ENCODE results near the gene WFIKKN1. TPM values are rescaled to one million over a fixed set of nuclear protein-coding genes. Genes with fewer than 3 reads are reported as not detected.
A peak's percentile ranks its signal among the peaks of the same experiment; 100 is the strongest.

Gene WFIKKN1
- total and polyA plus RNA-seq, 2 of the 13 experiments (the other 11 are each of a cell fraction or from before 2014, with no cell fraction given) = 1.7 to 4.9 TPM

DNA sequence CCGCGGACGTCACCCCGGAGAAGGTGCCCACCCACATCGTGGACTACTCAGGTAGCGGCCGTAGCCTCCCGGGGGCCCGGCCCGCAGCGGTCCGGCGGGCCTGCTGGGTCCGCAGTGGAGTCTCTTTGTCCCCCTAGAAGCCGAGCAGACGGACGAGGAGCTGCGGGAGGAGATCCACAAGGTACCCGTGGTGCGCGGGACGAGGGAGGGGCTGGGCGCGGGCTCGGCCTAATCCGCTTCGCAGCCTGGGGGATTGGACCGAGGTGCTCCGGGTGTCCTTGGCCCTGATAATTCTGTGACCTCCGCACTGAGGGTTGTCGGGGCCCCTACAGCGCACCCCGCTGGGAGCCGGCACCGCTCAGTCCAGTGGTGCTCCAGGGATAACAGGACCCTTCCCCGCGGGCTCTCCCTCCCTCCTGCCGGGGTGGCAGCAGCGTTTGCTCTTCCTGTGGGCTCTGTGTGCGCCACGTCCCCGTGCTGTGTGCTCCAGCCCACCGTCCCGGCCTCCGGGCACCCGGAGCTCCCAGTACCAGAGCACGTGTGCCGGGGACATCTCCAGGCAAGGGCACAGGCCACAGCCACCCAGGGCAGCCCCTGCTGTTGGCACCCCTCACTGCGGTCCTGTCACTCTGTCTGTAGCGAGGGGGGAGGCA is 37.9 kb downstream of the WFIKKN1 start (continued):
- TF ChIP-seq ZNF749 (CRISPR knock-in tag; IDR thresholded peaks at IDR 0.05; ENCODE audit: borderline replicate concordance) (0 out of 2 replicates have a peak, but pooled peaks have one; percentile 31), ZNF556 (CRISPR knock-in tag; IDR thresholded peaks at IDR 0.05; ENCODE audit: borderline replicate concordance) (no peak), AGO2 (optimal IDR thresholded peaks at IDR 0.05; ENCODE audit: low read depth, low read length) (peak; percentile 2), KDM5B (CRISPR knock-in tag; IDR thresholded peaks at IDR 0.05; ENCODE audit: borderline replicate concordance) (no peak), GPN1 (CRISPR knock-in tag; IDR thresholded peaks at IDR 0.05; ENCODE audit: borderline replicate concordance) (no peak), ZNF205 (CRISPR knock-in tag; IDR thresholded peaks at IDR 0.05) (no peak), AHDC1 (CRISPR knock-in tag; IDR thresholded peaks at IDR 0.05; ENCODE audit: borderline replicate concordance) (no peak), MLXIP (CRISPR knock-in tag; IDR thresholded peaks at IDR 0.05; ENCODE audit: borderline replicate concordance) (no peak), TRIM24 (CRISPR knock-in tag; IDR thresholded peaks at IDR 0.05) (no peak), AGO1 (IDR thresholded peaks at IDR 0.05; ENCODE audit: low read depth, low read length, poor library complexity, severe bottlenecking) (peak; percentile 69), SYNCRIP (IDR thresholded peaks at IDR 0.05; ENCODE audit: insufficient read depth, low read depth, low read length) (no peak), SALL2 (CRISPR knock-in tag; IDR thresholded peaks at IDR 0.05) (no peak)
- TF ChIP-seq, protein P1, sequence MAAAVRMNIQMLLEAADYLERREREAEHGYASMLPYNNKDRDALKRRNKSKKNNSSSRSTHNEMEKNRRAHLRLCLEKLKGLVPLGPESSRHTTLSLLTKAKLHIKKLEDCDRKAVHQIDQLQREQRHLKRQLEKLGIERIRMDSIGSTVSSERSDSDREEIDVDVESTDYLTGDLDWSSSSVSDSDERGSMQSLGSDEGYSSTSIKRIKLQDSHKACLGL (CRISPR knock-in tag; IDR thresholded peaks at IDR 0.05) = no peak
- TF ChIP-seq, protein P2, sequence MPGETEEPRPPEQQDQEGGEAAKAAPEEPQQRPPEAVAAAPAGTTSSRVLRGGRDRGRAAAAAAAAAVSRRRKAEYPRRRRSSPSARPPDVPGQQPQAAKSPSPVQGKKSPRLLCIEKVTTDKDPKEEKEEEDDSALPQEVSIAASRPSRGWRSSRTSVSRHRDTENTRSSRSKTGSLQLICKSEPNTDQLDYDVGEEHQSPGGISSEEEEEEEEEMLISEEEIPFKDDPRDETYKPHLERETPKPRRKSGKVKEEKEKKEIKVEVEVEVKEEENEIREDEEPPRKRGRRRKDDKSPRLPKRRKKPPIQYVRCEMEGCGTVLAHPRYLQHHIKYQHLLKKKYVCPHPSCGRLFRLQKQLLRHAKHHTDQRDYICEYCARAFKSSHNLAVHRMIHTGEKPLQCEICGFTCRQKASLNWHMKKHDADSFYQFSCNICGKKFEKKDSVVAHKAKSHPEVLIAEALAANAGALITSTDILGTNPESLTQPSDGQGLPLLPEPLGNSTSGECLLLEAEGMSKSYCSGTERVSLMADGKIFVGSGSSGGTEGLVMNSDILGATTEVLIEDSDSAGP (CRISPR knock-in tag; IDR thresholded peaks at IDR 0.05; ENCODE audit: borderline replicate concordance) = no peak
- TF ChIP-seq, protein P3, sequence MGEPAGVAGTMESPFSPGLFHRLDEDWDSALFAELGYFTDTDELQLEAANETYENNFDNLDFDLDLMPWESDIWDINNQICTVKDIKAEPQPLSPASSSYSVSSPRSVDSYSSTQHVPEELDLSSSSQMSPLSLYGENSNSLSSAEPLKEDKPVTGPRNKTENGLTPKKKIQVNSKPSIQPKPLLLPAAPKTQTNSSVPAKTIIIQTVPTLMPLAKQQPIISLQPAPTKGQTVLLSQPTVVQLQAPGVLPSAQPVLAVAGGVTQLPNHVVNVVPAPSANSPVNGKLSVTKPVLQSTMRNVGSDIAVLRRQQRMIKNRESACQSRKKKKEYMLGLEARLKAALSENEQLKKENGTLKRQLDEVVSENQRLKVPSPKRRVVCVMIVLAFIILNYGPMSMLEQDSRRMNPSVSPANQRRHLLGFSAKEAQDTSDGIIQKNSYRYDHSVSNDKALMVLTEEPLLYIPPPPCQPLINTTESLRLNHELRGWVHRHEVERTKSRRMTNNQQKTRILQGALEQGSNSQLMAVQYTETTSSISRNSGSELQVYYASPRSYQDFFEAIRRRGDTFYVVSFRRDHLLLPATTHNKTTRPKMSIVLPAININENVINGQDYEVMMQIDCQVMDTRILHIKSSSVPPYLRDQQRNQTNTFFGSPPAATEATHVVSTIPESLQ (CRISPR knock-in tag; conservative IDR thresholded peaks at IDR 0.05) = no peak
